ENCODE measurements around the gene GALNTL6.

GRCh38 chr4:172842779-172843178 is 1029.6 kb downstream of the GALNTL6 start:
- TF ChIP-seq CEBPB (IDR thresholded peaks at IDR 0.05; ENCODE audit: low read depth, low read length) (no peak), CTCF (conservative IDR thresholded peaks at IDR 0.05; ENCODE audit: low read depth, low read length) (no peak), POLR2A (IDR thresholded peaks at IDR 0.05; ENCODE audit: low read depth, low read length) (no peak), FOS (IDR thresholded peaks at IDR 0.05; ENCODE audit: low read depth, low read length) (no peak), MXI1 (IDR thresholded peaks at IDR 0.05; ENCODE audit: borderline replicate concordance, low read depth, low read length) (no peak), MAFK (IDR thresholded peaks at IDR 0.05; ENCODE audit: low read depth, low read length) (no peak), CHD1 (IDR thresholded peaks at IDR 0.05; ENCODE audit: low read depth, low read length) (no peak), MAZ (IDR thresholded peaks at IDR 0.05; ENCODE audit: borderline replicate concordance, low read depth, low read length) (no peak), BHLHE40 (IDR thresholded peaks at IDR 0.05; ENCODE audit: low read depth, low read length) (no peak), RCOR1 (IDR thresholded peaks at IDR 0.05; ENCODE audit: insufficient replicate concordance, low read length) (no peak), RAD21 (IDR thresholded peaks at IDR 0.05; ENCODE audit: low read length) (no peak), SMC3 (IDR thresholded peaks at IDR 0.05; ENCODE audit: low read depth, low read length) (no peak)
- TF ChIP-seq, protein P1, sequence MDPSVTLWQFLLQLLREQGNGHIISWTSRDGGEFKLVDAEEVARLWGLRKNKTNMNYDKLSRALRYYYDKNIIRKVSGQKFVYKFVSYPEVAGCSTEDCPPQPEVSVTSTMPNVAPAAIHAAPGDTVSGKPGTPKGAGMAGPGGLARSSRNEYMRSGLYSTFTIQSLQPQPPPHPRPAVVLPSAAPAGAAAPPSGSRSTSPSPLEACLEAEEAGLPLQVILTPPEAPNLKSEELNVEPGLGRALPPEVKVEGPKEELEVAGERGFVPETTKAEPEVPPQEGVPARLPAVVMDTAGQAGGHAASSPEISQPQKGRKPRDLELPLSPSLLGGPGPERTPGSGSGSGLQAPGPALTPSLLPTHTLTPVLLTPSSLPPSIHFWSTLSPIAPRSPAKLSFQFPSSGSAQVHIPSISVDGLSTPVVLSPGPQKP (IDR thresholded peaks at IDR 0.05; ENCODE audit: borderline replicate concordance, low read depth, low read length): no peak
- TF ChIP-seq, protein P2, sequence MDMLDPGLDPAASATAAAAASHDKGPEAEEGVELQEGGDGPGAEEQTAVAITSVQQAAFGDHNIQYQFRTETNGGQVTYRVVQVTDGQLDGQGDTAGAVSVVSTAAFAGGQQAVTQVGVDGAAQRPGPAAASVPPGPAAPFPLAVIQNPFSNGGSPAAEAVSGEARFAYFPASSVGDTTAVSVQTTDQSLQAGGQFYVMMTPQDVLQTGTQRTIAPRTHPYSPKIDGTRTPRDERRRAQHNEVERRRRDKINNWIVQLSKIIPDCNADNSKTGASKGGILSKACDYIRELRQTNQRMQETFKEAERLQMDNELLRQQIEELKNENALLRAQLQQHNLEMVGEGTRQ (IDR thresholded peaks at IDR 0.05; ENCODE audit: low read depth, low read length): no peak
